Adrenal gland (tissue), 5 donors: ENCODE data around the gene AQP4.

Experiments
- CTCF ChIP-seq, 6 experiments: fragments of 450-650 bp in 4 of 6; fragments of 200-600 bp in 2 of 6; sonication (generic) in 1 of 6; IDR thresholded peaks; 1 replicate in 5 of 6; 2 replicates in 1 of 6; pipeline versions ENCODE4 v1.5.1 to v1.8.0; 2016 to 2021; ENCODE audit warnings: antibody characterized with exemption in 6 of 6, mild to moderate bottlenecking in 2 of 6, moderate library complexity in 1 of 6
- POLR2A ChIP-seq, 2 donors: fragments of 450-650 bp; IDR thresholded peaks; one replicate each; pipeline ENCODE4 v1.6.1; 2017; ENCODE audit warnings: antibody characterized with exemption in 2 of 2, mild to moderate bottlenecking in 2 of 2, moderate library complexity in 1 of 2
- donor health status: DM: no; HTN: no; CAD: no.

- TF ChIP-seq CTCF (IDR thresholded peaks at IDR 0.05) (no peak), POLR2A (IDR thresholded peaks at IDR 0.05) (no peak)
These were observed 24.5 kb downstream of the AQP4 start for GRCh38 chr18:26840965-26841364.
